Ureter (tissue), 1 donor: ENCODE measurements around the gene SH3RF2. TPM values are rescaled to one million over a fixed set of nuclear protein-coding genes. Genes with fewer than 3 reads are reported as not detected.

Source experiments
- DNase-seq: peaks from one replicate; pipeline ENCODE4 v3.0.0-alpha.2; 2020; ENCODE audit warnings: low spot score
- total RNA-seq: library from RNA; stranded (reverse); gene quantifications from one replicate; pipeline ENCODE4 v1.2.4, GENCODE V29; 2023
- donor health status: DM: yes; HTN: yes; CAD: no.

The SH3RF2 gene
- total RNA-seq, 1 donor from 2014 or later: 9.5 TPM

GRCh38 chr5:145920542-145921210 lies 15.7 kb upstream of the SH3RF2 start:
- DNase-seq: no peak

- DNase-seq: no peak
Observed at GRCh38 chr5:145921211-145921610, 15.2 kb upstream of the SH3RF2 start.

- no peak for DNase-seq
Observed at GRCh38 chr5:145922059-145922458, 14.3 kb upstream of the SH3RF2 start.

GRCh38 chr5:145923405-145923804 lies 13.0 kb upstream of the SH3RF2 start:
- no peak for DNase-seq

GRCh38 chr5:145924849-145925248 lies 11.5 kb upstream of the SH3RF2 start:
- no peak for DNase-seq

- no peak for DNase-seq
Observed at GRCh38 chr5:145925353-145925752, 11.0 kb upstream of the SH3RF2 start.

- DNase-seq: no peak
Observed at GRCh38 chr5:145925803-145926202, 10.6 kb upstream of the SH3RF2 start.

- DNase-seq: no peak
Observed at GRCh38 chr5:145931718-145932117, 4.7 kb upstream of the SH3RF2 start.

GRCh38 chr5:145934276-145934675 lies 2.1 kb upstream of the SH3RF2 start:
- DNase-seq: no peak

GRCh38 chr5:145937432-145938250 lies 1.3 kb downstream of the SH3RF2 start:
- DNase-seq: peak; percentile 50

- DNase-seq: no peak
Observed at GRCh38 chr5:145938776-145939539, 2.6 kb downstream of the SH3RF2 start.

- DNase-seq: no peak
Observed at GRCh38 chr5:145939540-145940065, 3.2 kb downstream of the SH3RF2 start.

- no peak for DNase-seq
Observed at GRCh38 chr5:145941096-145941447, 4.7 kb downstream of the SH3RF2 start.

- no peak for DNase-seq
Observed at GRCh38 chr5:145941448-145942130, 5.2 kb downstream of the SH3RF2 start.

- DNase-seq: no peak
Observed at GRCh38 chr5:145942201-145942600, 5.8 kb downstream of the SH3RF2 start.

GRCh38 chr5:145942749-145943148 lies 6.4 kb downstream of the SH3RF2 start:
- no peak for DNase-seq

- no peak for DNase-seq
Observed at GRCh38 chr5:145943674-145944121, 7.3 kb downstream of the SH3RF2 start.

GRCh38 chr5:145944328-145944727 lies 8.0 kb downstream of the SH3RF2 start:
- DNase-seq: no peak

- DNase-seq: no peak
Observed at GRCh38 chr5:145945620-145946111, 9.3 kb downstream of the SH3RF2 start.

GRCh38 chr5:145946112-145946861 lies 9.9 kb downstream of the SH3RF2 start:
- no peak for DNase-seq

GRCh38 chr5:145947581-145947980 lies 11.2 kb downstream of the SH3RF2 start:
- DNase-seq: no peak
